ACC112 (cell line): ENCODE measurements around the gene PRKCB.

Experiments used
- H2AFZ ChIP-seq: fragments of 200-600 bp; sonication (generic); one replicate; pipeline ENCODE4 v1.6.0; 2017; ENCODE audit warnings: antibody characterized with exemption, low read length; ENCODE audit not compliant: unreplicated experiment
- H3K27ac ChIP-seq: fragments of 200-600 bp; sonication (generic); 2 replicates; pipeline ENCODE4 v1.5.1; 2014; ENCODE audit warnings: low read depth, mild to moderate bottlenecking, antibody characterized with exemption, low read length, moderate library complexity
- H3K27me3 ChIP-seq: fragments of 200-600 bp; sonication (generic); 2 replicates; pipeline ENCODE4 v1.6.1; 2014; ENCODE audit warnings: mild to moderate bottlenecking, antibody characterized with exemption, low read length, moderate library complexity, mixed read lengths; ENCODE audit not compliant: insufficient read depth
- H3K36me3 ChIP-seq: fragments of 200-600 bp; sonication (generic); 2 replicates; pipeline ENCODE4 v1.6.1; 2016; ENCODE audit warnings: mild to moderate bottlenecking, antibody characterized with exemption, low read length, moderate library complexity, mixed read lengths; ENCODE audit not compliant: insufficient read depth
- H3K4me1 ChIP-seq: fragments of 200-600 bp; sonication (generic); one replicate; pipeline ENCODE4 v1.6.1; 2016; ENCODE audit warnings: low read length, mixed read lengths; ENCODE audit not compliant: insufficient read depth, unreplicated experiment, control insufficient read depth
- H3K4me3 ChIP-seq: fragments of 200-600 bp; sonication (generic); 2 replicates; pipeline ENCODE4 v1.5.1; 2014; ENCODE audit warnings: mild to moderate bottlenecking, low read depth, low read length
- H3K79me2 ChIP-seq: fragments of 200-600 bp; sonication (generic); one replicate; pipeline ENCODE4 v1.6.0; 2016; ENCODE audit warnings: low read length; ENCODE audit not compliant: control insufficient read depth, unreplicated experiment, insufficient read depth

PRKCB gene

DNA sequence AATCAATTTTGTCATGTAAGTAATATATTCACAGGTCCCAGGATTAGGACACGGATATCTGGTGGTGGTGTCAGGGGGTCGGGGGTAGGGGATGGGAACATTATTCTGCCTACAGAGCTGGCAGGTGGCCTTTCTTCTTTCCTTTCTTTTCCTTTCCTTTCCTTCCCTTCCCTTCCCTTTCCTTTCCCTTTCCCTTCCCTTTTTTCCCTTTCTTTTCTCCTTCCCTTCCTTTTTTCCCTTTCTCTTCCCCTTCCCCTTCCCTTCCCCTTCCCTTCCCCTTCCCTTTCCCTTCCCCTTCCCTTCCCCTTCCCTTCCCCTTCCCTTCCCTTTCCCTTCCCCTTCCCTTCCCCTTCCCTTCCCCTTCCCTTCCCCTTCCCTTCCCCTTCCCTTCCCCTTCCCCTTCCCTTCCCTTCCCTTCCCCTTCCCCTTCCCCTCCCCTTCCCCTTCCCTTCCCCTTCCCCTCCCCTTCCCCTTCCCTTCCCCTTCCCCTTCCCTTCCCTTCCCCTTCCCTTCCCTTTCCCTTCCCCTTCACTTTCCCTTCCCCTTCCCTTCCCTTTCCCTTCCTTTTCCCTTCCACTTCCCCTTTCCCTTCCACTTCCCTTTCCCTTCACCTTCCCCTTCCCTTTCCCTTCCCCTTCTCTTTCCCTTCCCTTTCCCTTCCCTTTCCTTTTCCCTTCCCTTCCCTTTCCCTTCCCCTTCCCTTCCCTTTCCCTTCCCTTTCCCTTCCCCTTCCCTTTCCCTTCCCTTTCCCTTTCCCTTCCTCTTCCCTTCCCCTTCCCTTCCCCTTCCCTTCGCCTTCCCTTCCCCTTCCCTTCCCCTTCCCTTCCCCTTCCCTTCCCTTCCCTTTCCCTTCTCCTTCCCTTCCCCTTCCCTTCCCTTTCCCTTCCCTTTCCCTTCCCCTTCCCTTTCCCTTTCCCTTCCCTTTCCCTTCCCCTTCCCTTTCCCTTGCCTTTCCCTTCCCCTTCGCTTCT lies 145.9 kb downstream of the PRKCB start:
- Histone ChIP-seq H3K27me3 (no peaks in the 10 kb centered on the region), H2AFZ (no peak overlapping the region), H3K79me2 (no peaks in the 10 kb centered on the region), H3K4me3 (no peak overlapping the region), H3K27ac (no peak overlapping the region), H3K36me3 (no peaks in the 10 kb centered on the region), H3K4me1 (no peaks in the 10 kb centered on the region)

DNA sequence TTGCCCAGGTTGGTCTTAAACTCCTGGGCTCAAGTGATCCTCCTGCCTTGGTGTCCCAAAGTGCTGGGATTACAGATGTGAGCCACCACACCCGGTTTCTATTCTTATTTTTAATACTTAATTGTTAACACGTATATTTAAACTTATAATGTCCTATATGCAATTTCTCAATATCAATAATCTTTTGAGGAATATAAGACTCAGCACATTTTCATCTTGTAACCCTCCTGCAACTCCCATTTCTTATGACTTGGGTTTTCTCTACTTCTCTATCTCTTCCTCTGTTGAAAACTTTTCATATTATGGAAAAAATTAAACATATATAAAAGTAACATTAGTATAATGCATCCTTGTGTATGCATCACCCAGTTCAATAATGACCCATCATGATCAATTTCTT lies 150.7 kb downstream of the PRKCB start:
- no peaks in the 10 kb centered on the region for H3K79me2 ChIP-seq
- no peak overlapping the region for H3K4me3 ChIP-seq
- H3K4me1 ChIP-seq = no peaks in the 10 kb centered on the region

DNA sequence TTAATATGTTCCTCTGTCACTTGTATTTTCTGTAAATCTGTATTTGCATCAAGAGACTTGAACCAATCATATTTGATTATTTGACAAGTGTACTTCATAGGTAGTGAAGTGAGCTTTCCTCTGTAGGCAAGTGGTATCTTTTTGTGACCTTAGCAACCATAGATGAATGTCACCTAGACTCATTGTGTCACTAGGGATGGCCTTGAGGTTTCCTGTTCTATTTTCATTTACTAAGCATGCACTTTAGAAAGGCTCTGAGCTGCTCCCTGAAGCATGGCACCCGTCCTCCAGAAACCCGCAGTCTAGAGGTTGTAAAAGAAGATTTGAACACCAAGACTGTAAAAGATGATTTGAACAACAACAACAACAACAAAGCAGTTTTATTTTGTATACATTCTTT lies 151.7 kb downstream of the PRKCB start:
- Histone ChIP-seq H3K27me3 (no peaks in the 10 kb centered on the region), H3K4me1 (no peaks in the 10 kb centered on the region), H3K4me3 (no peak overlapping the region), H3K36me3 (no peaks in the 10 kb centered on the region), H2AFZ (no peak overlapping the region), H3K27ac (no peak overlapping the region), H3K79me2 (no peaks in the 10 kb centered on the region)

More for the DNA sequence above, 150.7 kb downstream of the PRKCB start:
- Histone ChIP-seq H3K27me3 (no peaks in the 10 kb centered on the region), H3K27ac (no peak overlapping the region), H3K36me3 (no peaks in the 10 kb centered on the region), H2AFZ (no peak overlapping the region)

DNA sequence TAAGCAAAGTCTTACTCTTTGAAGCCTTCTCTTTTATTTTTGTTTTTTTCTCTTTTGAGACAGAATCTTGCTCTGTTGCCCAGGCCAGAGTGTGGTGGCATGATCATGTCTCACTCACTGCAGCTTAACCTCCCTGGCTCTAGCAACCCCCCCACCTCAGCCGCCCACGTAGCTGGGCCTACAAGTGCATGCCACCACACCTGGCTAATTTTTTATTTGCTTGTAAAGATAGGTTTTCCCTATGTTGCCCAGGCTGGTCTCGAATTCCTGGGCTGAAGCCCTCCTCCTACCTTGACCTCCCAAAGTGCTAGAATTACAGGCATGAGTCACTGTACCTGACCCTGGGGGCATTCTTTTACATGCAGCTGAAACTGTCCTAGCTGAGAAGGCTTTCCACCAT lies 154.7 kb downstream of the PRKCB start:
- no peak overlapping the region for H3K4me3 ChIP-seq
- no peaks in the 10 kb centered on the region for H3K27me3 ChIP-seq
- H3K36me3 ChIP-seq = no peaks in the 10 kb centered on the region
- no peak overlapping the region for H2AFZ ChIP-seq
- no peak overlapping the region for H3K27ac ChIP-seq
- no peaks in the 10 kb centered on the region for H3K79me2 ChIP-seq
- H3K4me1 ChIP-seq = no peaks in the 10 kb centered on the region

DNA sequence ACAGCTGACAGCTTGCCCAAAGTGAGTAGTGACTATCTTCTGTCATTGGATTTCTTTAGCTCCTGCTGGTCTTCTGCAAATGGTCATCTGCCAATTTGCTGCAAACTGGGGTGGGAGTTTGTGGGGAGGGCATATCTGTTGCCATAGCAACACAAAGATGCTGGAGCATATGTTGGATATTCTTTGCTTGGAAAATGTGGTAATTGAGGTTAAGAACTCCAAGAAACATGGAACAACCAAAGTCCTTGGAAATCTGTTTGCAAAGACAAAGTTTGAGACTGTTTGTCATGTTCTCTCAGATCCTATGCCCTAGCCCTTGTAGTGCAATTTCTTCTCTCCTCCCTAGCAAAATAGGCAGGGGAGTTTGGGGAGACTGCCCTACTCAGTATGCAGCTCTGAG lies 155.3 kb downstream of the PRKCB start:
- H2AFZ ChIP-seq = no peak overlapping the region
- H3K4me3 ChIP-seq = no peak overlapping the region
- no peak overlapping the region for H3K27ac ChIP-seq
- no peaks in the 10 kb centered on the region for H3K79me2 ChIP-seq
- no peaks in the 10 kb centered on the region for H3K4me1 ChIP-seq
- no peaks in the 10 kb centered on the region for H3K36me3 ChIP-seq
- H3K27me3 ChIP-seq = no peaks in the 10 kb centered on the region

DNA sequence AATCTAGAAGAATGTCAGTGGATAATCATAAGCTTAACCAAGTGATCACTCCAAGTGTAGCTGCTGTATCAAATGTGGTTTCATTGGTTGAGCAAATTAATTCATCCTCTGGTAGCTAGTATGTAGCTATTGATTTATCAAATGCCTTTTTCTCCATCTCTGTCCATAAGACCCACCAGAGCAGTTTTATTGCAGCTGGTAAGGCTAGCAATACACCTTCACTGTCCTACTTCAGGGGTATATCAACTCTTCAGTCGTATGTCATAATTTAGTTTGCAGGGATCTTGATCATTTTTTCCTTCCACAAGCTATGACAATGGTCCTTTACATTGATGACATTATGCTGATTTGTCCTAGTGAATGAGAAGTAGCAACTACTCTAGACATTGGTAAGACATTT lies 158.8 kb downstream of the PRKCB start:
- no peaks in the 10 kb centered on the region for H3K27me3 ChIP-seq
- H3K27ac ChIP-seq = no peak overlapping the region
- no peak overlapping the region for H3K4me3 ChIP-seq
- no peak overlapping the region for H2AFZ ChIP-seq
- no peaks in the 10 kb centered on the region for H3K4me1 ChIP-seq
- H3K36me3 ChIP-seq = no peaks in the 10 kb centered on the region
- H3K79me2 ChIP-seq = no peaks in the 10 kb centered on the region

DNA sequence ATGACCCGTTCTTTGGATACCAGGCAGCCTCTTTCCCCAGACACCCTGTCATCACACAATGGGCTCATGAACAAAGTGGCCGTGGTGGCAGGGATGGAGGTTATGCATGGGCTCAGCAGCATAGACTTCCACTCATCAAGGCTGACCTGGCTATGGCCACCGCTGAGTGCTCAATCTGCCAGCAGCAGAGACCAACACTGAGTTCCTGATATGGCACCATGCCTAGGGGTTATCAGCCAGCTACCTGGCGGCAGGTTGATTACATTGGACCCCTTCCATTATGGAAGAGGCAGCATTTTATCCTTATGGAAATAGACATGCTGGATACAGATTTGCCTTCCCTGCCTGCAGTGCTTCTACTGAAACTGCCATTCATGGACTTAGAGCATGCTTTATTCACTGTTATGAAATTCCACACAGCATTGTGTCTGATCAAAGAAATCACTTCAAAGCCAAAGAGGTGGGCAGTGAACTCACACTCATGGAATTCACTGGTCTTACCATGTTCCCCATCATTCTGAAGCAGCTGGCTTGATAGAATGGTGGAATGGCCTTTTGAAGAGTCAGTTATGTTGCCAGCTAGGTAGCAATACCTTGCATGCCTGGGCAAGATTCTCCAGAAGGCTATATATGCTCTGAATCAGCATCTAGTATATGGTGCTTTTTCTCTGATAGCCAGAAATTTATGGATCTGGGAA lies 160.6 kb downstream of the PRKCB start:
- Histone ChIP-seq H3K4me3 (no peak overlapping the region), H3K4me1 (no peaks in the 10 kb centered on the region), H3K79me2 (no peaks in the 10 kb centered on the region), H2AFZ (no peak overlapping the region), H3K27me3 (no peaks in the 10 kb centered on the region), H3K27ac (no peak overlapping the region), H3K36me3 (no peaks in the 10 kb centered on the region)

DNA sequence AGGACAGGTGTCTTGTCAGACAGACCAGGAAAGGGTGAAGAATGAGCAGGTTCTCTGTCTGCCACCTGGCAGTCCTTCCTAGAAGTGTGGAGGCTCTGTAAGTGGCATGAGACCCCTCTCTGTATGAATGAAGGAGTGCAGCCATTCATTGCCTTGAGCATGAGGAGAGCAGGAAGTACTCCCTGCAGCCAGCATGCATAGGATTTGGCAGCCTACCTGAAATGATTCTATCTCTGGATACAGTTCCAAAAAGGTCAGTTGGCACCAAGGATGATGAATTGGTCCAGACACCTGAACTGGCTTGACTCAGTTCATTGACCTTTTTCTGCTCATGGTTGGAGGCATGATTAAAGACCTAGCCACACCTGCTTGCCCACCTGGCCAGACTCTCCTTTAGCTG lies 163.0 kb downstream of the PRKCB start:
- Histone ChIP-seq H3K36me3 (no peaks in the 10 kb centered on the region), H2AFZ (no peak overlapping the region), H3K4me3 (no peak overlapping the region), H3K27ac (no peak overlapping the region), H3K27me3 (no peaks in the 10 kb centered on the region), H3K79me2 (no peaks in the 10 kb centered on the region), H3K4me1 (no peaks in the 10 kb centered on the region)

DNA sequence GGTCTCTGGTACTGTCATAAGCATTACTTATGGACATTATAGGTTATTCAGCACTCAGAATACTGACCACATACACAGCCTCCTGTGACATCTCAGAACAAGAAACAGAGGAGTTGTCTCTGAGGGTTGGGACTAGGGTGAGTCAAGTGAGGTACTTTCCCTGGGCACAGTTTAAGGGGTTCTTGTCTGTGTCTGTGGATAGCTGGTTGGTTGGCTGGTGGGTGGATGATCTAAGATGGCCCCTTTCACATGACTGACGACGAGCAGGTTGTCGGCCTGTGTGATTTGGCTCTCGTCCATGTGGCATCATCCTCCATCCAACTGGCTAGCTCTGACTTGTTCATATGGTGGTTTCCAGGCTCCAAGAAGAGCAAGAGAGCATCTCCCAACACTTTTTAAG lies 163.9 kb downstream of the PRKCB start:
- Histone ChIP-seq H2AFZ (no peak overlapping the region), H3K27ac (no peak overlapping the region), H3K36me3 (no peaks in the 10 kb centered on the region), H3K79me2 (no peaks in the 10 kb centered on the region), H3K4me1 (no peaks in the 10 kb centered on the region), H3K4me3 (no peak overlapping the region), H3K27me3 (no peaks in the 10 kb centered on the region)

DNA sequence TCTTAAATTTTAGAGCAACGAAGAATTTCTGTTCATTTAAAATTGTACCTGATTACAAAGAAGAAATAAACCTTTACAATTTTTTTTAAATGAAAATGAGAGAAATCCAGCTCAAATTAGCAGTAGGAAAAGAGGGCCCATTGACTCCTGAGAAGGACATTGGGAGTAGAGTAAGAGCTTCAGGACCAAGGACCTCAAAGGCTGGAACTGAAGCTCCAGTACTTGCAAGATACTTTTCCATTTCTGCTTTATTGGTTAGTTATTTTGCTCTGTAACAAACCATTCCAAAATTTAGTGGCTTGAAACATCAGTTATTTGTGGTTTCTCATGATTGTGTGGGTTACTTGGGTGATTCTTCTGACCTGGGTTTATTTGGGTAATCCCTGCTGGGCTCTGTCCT lies 165.9 kb downstream of the PRKCB start:
- no peaks in the 10 kb centered on the region for H3K27me3 ChIP-seq
- no peaks in the 10 kb centered on the region for H3K79me2 ChIP-seq
- H3K27ac ChIP-seq = no peak overlapping the region
- no peak overlapping the region for H3K4me3 ChIP-seq
- no peaks in the 10 kb centered on the region for H3K36me3 ChIP-seq
- no peak overlapping the region for H2AFZ ChIP-seq
- no peaks in the 10 kb centered on the region for H3K4me1 ChIP-seq

DNA sequence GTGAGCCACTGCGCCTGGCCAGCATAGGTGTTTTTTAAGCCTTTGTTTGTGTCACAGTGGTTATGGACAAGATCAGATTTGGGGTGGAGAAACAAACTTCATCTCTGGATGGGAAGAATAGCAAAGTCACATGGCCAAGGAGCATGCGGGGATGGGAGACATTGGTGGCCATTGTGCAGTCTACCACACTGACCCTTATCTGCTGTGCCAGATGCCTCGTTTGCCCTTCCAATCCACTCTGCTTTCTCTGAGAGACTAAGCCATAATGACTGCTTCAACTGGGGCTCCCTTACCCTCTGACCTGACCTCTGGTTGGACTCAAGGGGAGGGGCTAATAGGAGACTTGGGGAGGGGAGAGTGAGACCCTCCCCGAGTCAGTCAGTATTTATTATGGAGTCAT lies 166.8 kb downstream of the PRKCB start:
- no peak overlapping the region for H3K4me3 ChIP-seq
- H3K79me2 ChIP-seq = no peaks in the 10 kb centered on the region
- H3K4me1 ChIP-seq = no peaks in the 10 kb centered on the region
- no peak overlapping the region for H2AFZ ChIP-seq
- H3K36me3 ChIP-seq = no peaks in the 10 kb centered on the region
- H3K27me3 ChIP-seq = peaks cover 7% of the 10 kb centered on the region; the same call in 1 of the 2 replicates
- no peak overlapping the region for H3K27ac ChIP-seq
